Liver (tissue), 3 donors: ENCODE results near the gene MRPL3.

Source experiments
- CTCF ChIP-seq: fragments of 150-350 bp; IDR thresholded peaks from 2 replicates; pipeline ENCODE4 v1.5.1; 2017; ENCODE audit warnings: improper control_type of control experiment, low read depth, low read length; ENCODE audit not compliant: missing input control
- EGR1 ChIP-seq, 2 donors: IDR thresholded peaks; 2 replicates each; pipeline ENCODE4 v1.6.1; 2016 to 2018; ENCODE audit warnings: antibody characterized with exemption in 2 of 2, low read depth in 2 of 2
- FOXA1 ChIP-seq: IDR thresholded peaks from 2 replicates; pipeline ENCODE4 v1.6.1; 2016; ENCODE audit warnings: antibody characterized with exemption
- GABPA ChIP-seq, 2 donors: IDR thresholded peaks in 1 of 2; conservative IDR thresholded peaks in 1 of 2; 2 replicates each; pipeline ENCODE4 v1.6.1; 2016; ENCODE audit warnings: antibody characterized with exemption in 2 of 2, mild to moderate bottlenecking in 1 of 2, moderate library complexity in 1 of 2
- HNF4A ChIP-seq, 2 donors: conservative IDR thresholded peaks; 2 replicates each; pipeline ENCODE4 v1.6.1; 2016; ENCODE audit warnings: antibody characterized with exemption in 2 of 2, mild to moderate bottlenecking in 2 of 2
- JUND ChIP-seq, 2 donors: IDR thresholded peaks; 2 replicates each; pipeline ENCODE4 v1.6.1; 2016; ENCODE audit warnings: antibody characterized with exemption in 2 of 2
- RAD21 ChIP-seq, 2 donors: IDR thresholded peaks; 2 replicates each; pipeline ENCODE4 v1.6.1; 2016; ENCODE audit warnings: antibody characterized with exemption in 2 of 2, mild to moderate bottlenecking in 2 of 2
- REST ChIP-seq: IDR thresholded peaks from 2 replicates; pipeline ENCODE4 v1.6.1; 2016; ENCODE audit warnings: antibody characterized with exemption, mild to moderate bottlenecking
- SP1 ChIP-seq: IDR thresholded peaks from 2 replicates; pipeline ENCODE4 v1.6.1; 2018; ENCODE audit warnings: antibody characterized with exemption, mild to moderate bottlenecking
- TAF1 ChIP-seq: conservative IDR thresholded peaks from 2 replicates; pipeline ENCODE4 v1.6.1; 2016; ENCODE audit warnings: antibody characterized with exemption, mild to moderate bottlenecking
- TF ChIP-seq, protein P1 (sequence below): IDR thresholded peaks from 2 replicates; pipeline ENCODE4 v1.6.1; 2016; ENCODE audit warnings: antibody characterized with exemption
- donor health status: healthy.
- donor health status: healthy.

GRCh38 chr3:131474115-131474514, 28.7 kb downstream of the MRPL3 start:
- no peak for TF ChIP-seq REST
- no peak for TF ChIP-seq CTCF
- TF ChIP-seq JUND (IDR thresholded peaks at IDR 0.05), result no peak
- TF ChIP-seq GABPA (IDR thresholded peaks at IDR 0.05 in 1 of 2, conservative IDR thresholded peaks at IDR 0.05 in 1 of 2), result no peak
- TF ChIP-seq, protein P1, sequence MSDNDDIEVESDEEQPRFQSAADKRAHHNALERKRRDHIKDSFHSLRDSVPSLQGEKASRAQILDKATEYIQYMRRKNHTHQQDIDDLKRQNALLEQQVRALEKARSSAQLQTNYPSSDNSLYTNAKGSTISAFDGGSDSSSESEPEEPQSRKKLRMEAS, result no peak
- TF ChIP-seq RAD21 (IDR thresholded peaks at IDR 0.05), result no peak
- no peak for TF ChIP-seq HNF4A (conservative IDR thresholded peaks at IDR 0.05)
- no peak for TF ChIP-seq EGR1 (IDR thresholded peaks at IDR 0.05; ENCODE audit: low read depth in 2 of 2)
- no peak for TF ChIP-seq FOXA1
- TF ChIP-seq SP1, result no peak
- TF ChIP-seq TAF1, result no peak
